NCI-H187 (cell line): Measurements from ENCODE around the gene TLE6.
A peak's percentile ranks its signal among the peaks of the same experiment; 100 is the strongest.
"Not testable (repeated sequence)": the region's sequence is repeated elsewhere in the genome, so short reads cannot be mapped to it uniquely, and the experiment has no call there.

Source experiments
- DNase-seq, 2 experiments: peaks; one replicate each; lab custom pipeline; 2025; lab: John Stamatoyannopoulos, UW

Gene TLE6

DNA sequence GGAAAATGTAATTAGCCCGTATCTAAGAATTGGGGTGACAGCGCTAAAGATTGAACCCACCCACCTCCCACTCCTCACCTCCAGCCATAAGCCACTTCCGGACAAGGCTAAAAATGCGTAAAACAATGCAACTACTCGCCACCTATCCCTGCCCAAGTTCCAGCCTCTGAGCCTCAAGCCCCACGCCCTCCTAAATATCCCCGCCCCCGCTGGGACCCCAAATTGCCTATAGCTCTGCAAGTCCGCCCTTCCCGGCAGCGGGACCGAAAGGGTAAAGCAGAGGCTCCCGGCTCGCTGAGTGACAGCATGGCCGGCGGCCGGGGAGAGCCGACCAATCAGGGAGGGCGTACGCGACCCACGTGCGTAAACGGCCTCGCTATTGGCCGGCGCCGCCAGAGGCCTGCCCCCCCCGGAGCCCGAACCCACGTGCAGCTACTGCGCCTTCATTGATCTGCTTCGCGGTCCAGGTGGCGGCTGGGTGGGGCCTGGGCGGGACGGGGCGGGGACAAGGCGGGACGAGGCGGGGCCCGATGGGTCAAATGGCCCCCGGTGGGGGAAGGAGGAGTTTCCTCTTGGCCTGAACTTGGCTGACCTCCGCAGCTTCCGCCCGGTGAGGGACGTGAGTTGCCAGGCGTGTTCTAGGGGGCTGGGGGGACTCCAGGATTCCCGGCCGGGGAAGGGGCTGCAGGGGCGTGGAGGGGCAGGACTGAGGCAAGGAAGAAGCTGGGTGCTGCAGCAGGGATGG is at the start of gene TLE6:
Gene TLE6, plus strand, starts transcription at position 564 of the 745 bp plus-strand sequence. CDS start 670 bp downstream, outside the sequence.
- peak; percentile 95 to 98 for DNase-seq

DNA sequence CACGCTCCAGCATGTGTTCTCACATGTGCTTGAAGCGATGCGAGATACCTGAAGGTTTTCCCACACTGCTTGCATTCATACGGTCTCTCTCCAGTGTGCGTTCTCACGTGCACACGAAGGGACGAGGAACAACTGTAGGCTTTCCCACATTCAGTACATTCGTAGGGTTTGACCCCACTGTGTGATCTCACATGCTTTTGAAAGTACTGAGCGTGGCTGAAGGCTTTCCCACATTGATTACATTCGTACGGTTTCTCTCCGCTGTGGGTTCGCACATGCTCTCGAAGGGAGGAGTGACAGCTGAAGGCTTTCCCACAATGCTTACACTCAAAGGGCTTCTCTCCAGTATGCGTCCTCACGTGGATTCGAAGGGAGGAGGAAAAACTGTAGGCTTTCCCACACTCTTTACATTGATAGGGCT is 43.9 kb upstream of the TLE6 start:
- no peak for DNase-seq

DNA sequence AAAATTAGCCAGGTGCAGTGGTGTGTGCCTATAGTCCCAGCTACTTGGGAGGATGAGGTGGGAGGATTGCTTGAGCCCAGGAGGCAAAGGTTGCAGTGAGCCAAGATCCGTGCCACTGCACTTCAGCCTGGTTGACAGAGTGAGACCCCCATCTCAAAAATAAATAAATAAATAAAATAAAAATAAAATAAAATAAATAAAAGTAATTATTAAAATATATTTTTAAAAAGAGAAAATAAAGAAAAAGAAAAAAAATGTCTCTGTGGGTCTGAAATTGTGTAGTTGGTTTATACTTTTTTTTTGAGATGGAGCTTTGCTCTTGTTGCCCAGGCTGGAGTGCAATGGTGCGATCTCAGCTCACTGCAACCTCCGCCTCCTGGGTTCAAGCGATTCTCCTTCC is 41.5 kb upstream of the TLE6 start:
- not testable (repeated sequence) for DNase-seq

- DNase-seq = no peak
Observed at GRCh38 chr19:2942928-2943640, 34.3 kb upstream of the TLE6 start.

- no peak for DNase-seq
Observed at GRCh38 chr19:2944403-2944774, 33.0 kb upstream of the TLE6 start.

- peak; percentile 98 to 99 for DNase-seq
Observed at GRCh38 chr19:2944775-2945574, 32.4 kb upstream of the TLE6 start, which contains the start of gene ZNF77. Gene ZNF77 (minus strand): TSS chr19:2944971. CDS start chr19:2944840, 131 bp downstream.

GRCh38 chr19:2945575-2946184 is 31.7 kb upstream of the TLE6 start:
- no peak for DNase-seq

DNA sequence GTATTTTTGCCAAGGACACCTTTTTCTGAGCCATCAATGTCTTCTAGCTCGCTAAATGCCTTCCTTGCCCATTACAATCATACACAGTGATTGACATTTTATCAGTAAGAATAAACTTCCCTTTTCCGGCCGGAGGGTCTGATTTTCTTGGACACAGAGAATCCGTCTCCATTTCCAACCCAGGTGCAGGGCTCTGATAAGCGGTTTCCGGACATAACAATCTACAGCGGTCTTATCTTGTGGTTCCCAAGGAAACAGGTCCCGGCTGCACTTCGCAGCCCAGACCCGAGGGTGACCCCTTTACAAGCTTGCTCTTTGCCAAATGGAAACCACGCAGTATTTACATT is 27.5 kb upstream of the TLE6 start:
- DNase-seq = no peak

DNA sequence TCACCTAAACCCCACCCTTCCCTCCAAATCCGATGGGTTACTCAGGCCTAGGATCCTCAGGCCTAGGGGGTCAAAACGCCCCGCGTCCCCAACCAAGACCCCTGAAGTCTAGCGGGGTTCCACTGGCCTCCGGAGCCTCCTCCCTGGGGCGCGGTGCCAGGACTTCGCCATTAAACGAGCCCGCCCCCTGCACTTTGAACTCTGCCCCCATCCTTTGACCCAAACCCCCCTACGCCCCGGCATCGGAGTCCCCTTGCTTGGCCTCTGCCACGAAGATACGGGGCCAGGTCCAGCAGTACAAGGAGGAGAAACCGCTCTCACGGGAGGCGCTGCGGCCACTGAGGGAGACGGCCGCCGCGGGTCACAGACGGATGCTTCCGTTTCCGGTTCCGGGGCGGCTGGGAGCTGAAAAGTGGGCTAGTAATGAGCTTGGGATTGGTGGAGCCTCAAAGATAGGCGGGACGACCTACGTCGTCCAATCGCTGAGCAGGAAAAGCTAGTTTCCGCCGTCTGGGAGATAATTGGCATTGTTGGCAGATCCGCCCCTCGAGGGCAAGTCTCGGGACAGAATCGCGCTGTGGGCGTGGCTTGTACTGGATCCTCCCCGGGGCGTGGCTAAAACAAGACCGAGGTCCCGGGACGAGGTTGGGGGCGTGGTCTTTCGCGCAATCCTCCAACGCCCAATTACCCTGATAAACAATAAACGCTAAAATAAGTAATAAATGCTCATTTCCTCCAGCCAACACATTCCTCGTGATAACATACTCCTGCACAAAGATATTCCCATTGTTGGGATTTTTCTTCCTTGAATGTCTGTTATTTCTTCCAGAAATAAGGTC is 26.9 kb upstream of the TLE6 start:
- peak; percentile 98 to 100 for DNase-seq

- no peak for DNase-seq
Observed at GRCh38 chr19:2952953-2953481, 24.3 kb upstream of the TLE6 start.

DNA sequence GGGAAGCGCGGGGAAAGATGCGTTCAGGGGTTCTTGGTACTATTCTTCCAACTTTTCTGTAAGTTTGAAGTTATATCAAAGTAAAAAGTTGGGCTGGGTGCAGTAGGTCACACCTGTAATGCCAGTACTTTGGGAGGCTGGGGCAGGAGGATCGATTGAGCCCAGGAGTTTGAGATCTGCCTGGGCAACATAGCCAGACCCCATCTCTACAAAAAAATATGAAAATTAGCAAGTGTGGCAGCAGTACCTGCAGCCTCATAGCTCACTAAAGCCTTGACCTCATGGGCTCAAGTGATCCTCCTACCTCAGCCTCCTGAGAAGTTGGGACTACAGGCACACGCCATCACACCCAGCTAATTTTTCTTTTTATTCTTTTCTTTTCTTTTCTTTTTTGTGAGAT is 20.2 kb upstream of the TLE6 start:
- DNase-seq = no peak

GRCh38 chr19:2960120-2960519 is 17.2 kb upstream of the TLE6 start:
- DNase-seq = no peak

DNA sequence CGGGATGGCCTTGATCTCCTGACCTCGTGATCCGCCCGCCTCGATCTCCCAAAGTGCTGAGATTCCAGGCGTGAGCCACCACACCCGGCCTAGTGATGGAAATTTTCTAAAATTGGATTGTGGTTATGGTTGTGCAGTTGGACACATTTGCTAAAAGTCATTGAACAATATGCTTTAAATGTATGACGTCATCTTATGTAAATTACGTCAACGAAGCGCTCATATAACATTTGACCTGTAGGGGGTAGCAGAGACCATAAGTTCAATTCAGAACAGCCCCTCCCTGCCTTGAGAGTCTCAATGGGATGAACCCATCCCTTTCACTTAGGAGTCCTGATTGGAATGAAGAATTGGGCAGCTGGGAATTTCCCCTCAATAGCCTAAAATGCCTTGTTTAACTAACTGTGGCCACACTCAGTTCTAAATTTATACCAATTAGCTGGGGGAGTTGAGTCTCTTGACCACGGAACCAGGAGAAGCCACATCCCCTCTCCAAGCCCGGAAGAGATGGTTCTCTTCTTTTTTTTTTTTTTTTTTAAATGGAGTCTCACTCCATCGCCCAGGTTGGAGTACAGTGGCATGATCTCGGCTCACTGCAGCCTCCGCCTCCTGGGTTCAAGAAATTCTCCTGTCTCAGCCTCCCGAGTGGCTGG is 15.2 kb upstream of the TLE6 start:
- peak; percentile 69 to 74 for DNase-seq

DNA sequence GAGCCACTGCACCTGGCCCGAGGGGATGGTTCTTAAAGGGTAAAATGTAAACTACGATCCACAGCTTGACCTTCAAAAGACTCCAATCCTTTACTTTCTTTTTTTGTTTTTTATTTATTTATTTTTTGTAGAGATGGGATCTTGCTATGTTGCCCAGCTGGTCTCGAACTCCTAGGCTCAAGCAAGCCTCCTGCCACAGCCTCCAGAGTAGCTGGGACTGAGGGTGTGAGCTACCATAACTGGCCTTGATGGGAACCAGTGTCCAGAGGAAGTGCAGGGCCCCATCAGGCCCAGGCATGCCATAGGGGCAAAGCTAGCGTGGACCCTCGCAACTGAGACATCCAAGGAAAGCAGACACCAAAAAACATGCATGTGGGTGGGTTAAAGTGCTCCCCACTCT is 14.2 kb upstream of the TLE6 start:
- DNase-seq = no peak

- DNase-seq = not testable (repeated sequence)
Observed at GRCh38 chr19:2963631-2964030, 13.7 kb upstream of the TLE6 start.

DNA sequence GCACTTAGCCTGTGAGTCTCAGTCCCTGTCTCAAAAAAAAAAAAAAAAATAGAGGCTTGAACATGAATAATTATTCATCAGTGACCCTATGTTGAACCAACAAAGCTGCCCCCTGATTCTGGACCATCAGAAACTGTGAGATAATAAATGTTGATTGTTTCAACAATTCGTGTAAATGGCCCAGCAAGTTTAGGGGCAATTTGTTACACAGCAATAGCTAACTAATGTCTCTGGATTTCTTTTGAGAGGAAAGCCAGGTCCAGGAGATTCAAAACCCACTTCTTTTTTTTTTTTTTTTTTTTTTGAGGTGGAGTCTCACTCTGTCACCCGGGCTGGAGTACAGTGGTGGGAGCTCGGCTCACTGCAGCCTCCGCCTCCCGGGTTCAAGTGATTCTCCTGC is 12.5 kb upstream of the TLE6 start:
- no peak for DNase-seq

DNA sequence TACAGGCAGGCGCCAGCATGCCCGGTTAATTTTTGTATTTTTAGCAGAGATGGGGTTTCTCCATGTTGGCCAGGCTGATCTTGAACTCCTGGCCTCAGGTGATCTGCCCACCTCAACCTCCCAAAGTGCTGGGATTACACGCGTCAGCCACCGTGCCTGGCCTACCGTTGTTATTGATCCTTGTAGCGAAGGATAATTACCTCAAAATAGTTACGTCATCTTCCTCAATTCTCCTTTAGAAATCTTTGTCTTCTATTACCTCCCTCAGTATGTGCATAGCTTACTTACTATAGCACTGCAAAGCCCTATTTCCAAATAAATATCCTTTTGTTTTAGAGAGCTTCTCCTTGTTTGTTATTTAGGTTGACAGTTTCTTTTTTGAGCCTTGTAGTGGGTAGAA is 9.4 kb upstream of the TLE6 start:
- DNase-seq = no peak

- DNase-seq = peak; percentile 75 to 83
Observed at GRCh38 chr19:2969104-2969504, 8.3 kb upstream of the TLE6 start.

- no peak for DNase-seq
Observed at GRCh38 chr19:2970201-2970835, 7.0 kb upstream of the TLE6 start.

DNA sequence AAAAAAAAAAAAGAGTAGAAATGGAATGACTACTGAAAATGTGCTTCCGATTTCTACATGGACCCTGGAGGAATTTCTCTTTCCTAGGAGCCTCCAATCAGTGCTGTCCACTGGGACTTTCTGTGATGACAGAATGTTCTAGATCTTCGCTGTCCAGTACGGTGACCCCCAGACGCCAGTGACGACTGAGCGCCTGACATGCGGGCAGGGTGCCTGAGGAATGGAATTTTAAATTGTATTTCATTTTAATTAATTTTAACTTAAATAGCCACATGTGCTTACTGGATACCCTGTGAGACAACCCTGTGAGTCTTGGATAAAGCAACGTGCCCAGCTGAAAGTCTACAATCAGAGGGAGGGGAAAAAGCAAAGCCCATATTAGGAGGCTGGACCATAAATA is 4.1 kb upstream of the TLE6 start:
- no peak for DNase-seq
